Measurements from ENCODE around the gene TTC6. TPM values are rescaled to one million over a fixed set of nuclear protein-coding genes. Genes with fewer than 3 reads are reported as not detected.

Gene TTC6
- total RNA-seq, 1 experiment from 2014 or later, result 0.11 TPM

DNA sequence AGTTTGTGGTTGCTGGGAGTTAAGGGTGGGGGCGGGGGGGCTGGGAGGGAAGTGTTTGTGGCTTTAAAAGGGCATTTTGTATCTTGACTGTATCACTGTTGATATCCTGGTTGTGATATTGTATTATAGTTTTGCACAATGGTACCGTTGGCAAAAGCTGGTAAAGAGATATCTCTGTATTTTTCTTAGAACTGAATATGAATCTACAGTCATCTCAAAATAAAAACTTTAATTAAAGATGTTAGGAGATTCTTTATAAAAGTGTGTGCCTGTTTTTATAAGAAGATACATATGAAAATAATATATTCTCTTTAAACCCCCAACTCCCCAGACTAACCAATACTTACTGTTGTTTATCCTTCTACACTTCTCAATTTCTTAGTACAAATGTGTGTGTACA is 43.2 kb downstream of the TTC6 start:
- CTCF ChIA-PET, result no interaction called here
- no peak overlapping the region for H3K4me3 ChIP-seq (ENCODE audit: low read depth, low read length, poor library complexity, severe bottlenecking)
- no peaks in the 10 kb centered on the region for H3K9me3 ChIP-seq (ENCODE audit: low read depth, low read length, poor library complexity, severe bottlenecking)
- no peak for DNase-seq (ENCODE audit: low spot score)
- BruUV-seq (replicated peaks), result no TSS peak
- H3K4me1 ChIP-seq (ENCODE audit: insufficient read depth, low read length, poor library complexity, severe bottlenecking), result no peaks in the 10 kb centered on the region
- POLR2A ChIA-PET (ENCODE audit: low non-redundant PET), result no interaction called here
- no peaks in the 10 kb centered on the region for H3K36me3 ChIP-seq (ENCODE audit: insufficient read depth, low read length, poor library complexity, severe bottlenecking)
- intact Hi-C loops (cut with micrococcal nuclease; ENCODE audit: unreplicated experiment), result no loop called here
- no peaks in the 10 kb centered on the region for H3K27me3 ChIP-seq (replicated peaks; ENCODE audit: insufficient read depth, low read depth, low read length, poor library complexity)
- TF ChIP-seq, protein P1, sequence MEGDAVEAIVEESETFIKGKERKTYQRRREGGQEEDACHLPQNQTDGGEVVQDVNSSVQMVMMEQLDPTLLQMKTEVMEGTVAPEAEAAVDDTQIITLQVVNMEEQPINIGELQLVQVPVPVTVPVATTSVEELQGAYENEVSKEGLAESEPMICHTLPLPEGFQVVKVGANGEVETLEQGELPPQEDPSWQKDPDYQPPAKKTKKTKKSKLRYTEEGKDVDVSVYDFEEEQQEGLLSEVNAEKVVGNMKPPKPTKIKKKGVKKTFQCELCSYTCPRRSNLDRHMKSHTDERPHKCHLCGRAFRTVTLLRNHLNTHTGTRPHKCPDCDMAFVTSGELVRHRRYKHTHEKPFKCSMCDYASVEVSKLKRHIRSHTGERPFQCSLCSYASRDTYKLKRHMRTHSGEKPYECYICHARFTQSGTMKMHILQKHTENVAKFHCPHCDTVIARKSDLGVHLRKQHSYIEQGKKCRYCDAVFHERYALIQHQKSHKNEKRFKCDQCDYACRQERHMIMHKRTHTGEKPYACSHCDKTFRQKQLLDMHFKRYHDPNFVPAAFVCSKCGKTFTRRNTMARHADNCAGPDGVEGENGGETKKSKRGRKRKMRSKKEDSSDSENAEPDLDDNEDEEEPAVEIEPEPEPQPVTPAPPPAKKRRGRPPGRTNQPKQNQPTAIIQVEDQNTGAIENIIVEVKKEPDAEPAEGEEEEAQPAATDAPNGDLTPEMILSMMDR (conservative IDR thresholded peaks at IDR 0.05; ENCODE audit: low read depth, low read length), result no peak
- TF ChIP-seq EZH2 (IDR thresholded peaks at IDR 0.05; ENCODE audit: borderline replicate concordance, low read depth, low read length, poor library complexity, severe bottlenecking), result no peak
- no peak overlapping the region for H3K27ac ChIP-seq (ENCODE audit: low read depth, low read length, poor library complexity, severe bottlenecking)

DNA sequence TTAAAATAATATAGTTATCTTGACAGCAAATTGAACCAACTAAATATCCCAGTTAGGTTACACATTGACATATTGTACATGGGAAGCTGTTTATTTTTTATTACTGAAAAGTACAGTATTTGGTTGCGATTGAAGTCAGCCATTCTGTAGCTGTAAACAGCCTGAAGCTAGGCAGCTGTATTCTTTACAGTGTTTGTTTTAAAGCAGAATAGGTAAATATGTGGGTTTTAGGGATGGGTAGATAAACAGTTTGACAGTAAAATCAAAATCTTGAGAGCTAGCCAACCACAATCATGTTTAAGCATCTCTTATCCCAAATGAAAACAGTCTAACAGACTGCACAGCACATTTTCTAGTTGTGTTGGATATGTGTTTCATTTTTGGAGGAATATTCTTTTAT is 45.7 kb downstream of the TTC6 start:
- CTCF ChIA-PET, result no interaction called here
- BruUV-seq (replicated peaks), result no TSS peak
- H3K27ac ChIP-seq (ENCODE audit: low read depth, low read length, poor library complexity, severe bottlenecking), result no peak overlapping the region
- POLR2A ChIA-PET (ENCODE audit: low non-redundant PET), result interaction anchor here (0.6 kb wide), 1 partner anchor 225 kb away, joined by 3 read pairs; no protein-coding TSS in a partner anchor
- no peaks in the 10 kb centered on the region for H3K36me3 ChIP-seq (ENCODE audit: insufficient read depth, low read length, poor library complexity, severe bottlenecking)
- TF ChIP-seq, protein P1 (conservative IDR thresholded peaks at IDR 0.05; ENCODE audit: low read depth, low read length), result no peak
- TF ChIP-seq EZH2 (IDR thresholded peaks at IDR 0.05; ENCODE audit: borderline replicate concordance, low read depth, low read length, poor library complexity, severe bottlenecking), result no peak
- intact Hi-C loops (cut with micrococcal nuclease; ENCODE audit: unreplicated experiment), result no loop called here
- H3K27me3 ChIP-seq (replicated peaks; ENCODE audit: insufficient read depth, low read depth, low read length, poor library complexity), result no peaks in the 10 kb centered on the region
- no peaks in the 10 kb centered on the region for H3K9me3 ChIP-seq (ENCODE audit: low read depth, low read length, poor library complexity, severe bottlenecking)
- no peak for DNase-seq (ENCODE audit: low spot score)
- no peaks in the 10 kb centered on the region for H3K4me1 ChIP-seq (ENCODE audit: insufficient read depth, low read length, poor library complexity, severe bottlenecking)
- no peak overlapping the region for H3K4me3 ChIP-seq (ENCODE audit: low read depth, low read length, poor library complexity, severe bottlenecking)

DNA sequence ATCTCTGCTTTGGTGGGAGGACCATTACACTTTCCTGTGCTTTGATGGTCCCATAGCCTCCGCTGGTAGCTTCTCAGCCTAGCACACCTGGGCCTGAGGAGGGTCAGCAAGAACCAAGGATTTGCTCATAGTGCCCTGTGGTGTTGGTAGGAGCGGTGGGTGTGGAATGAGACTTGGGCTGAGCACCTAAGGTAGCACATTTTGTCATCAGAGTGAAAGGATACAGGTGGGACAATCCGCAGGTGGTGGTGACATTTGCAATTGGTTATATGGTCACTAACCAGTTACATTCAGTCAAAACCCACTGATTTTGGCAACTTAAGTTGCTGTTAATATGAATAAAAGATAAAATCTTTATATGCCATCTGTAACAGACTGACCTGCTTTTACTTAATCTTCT is 46.7 kb downstream of the TTC6 start:
- no TSS peak for BruUV-seq (replicated peaks)
- TF ChIP-seq, protein P1 (conservative IDR thresholded peaks at IDR 0.05; ENCODE audit: low read depth, low read length), result no peak
- no peak for TF ChIP-seq EZH2 (IDR thresholded peaks at IDR 0.05; ENCODE audit: borderline replicate concordance, low read depth, low read length, poor library complexity, severe bottlenecking)
- ChIA-PET POLR2A (ENCODE audit: low non-redundant PET) (no interaction called here), CTCF (no interaction called here)
- intact Hi-C loops (cut with micrococcal nuclease; ENCODE audit: unreplicated experiment), result no loop called here
- Histone ChIP-seq H3K9me3 (ENCODE audit: low read depth, low read length, poor library complexity, severe bottlenecking) (no peaks in the 10 kb centered on the region), H3K27ac (ENCODE audit: low read depth, low read length, poor library complexity, severe bottlenecking) (no peak overlapping the region), H3K4me1 (ENCODE audit: insufficient read depth, low read length, poor library complexity, severe bottlenecking) (no peaks in the 10 kb centered on the region), H3K27me3 (replicated peaks; ENCODE audit: insufficient read depth, low read depth, low read length, poor library complexity) (no peaks in the 10 kb centered on the region), H3K4me3 (ENCODE audit: low read depth, low read length, poor library complexity, severe bottlenecking) (no peak overlapping the region), H3K36me3 (ENCODE audit: insufficient read depth, low read length, poor library complexity, severe bottlenecking) (no peaks in the 10 kb centered on the region)
- no peak for DNase-seq (ENCODE audit: low spot score)

Data from A673 (cell line).